ENCODE data around the gene CARTPT. TPM values are rescaled to one million over a fixed set of nuclear protein-coding genes. Genes with fewer than 3 reads are reported as not detected.

The CARTPT gene
- total RNA-seq, 1 experiment from 2014 or later: not detected

- Mint-ChIP-seq H3K27ac (ENCODE audit: low read depth, unreplicated experiment) (no peak overlapping the region), H3K4me1 (ENCODE audit: insufficient read depth, unreplicated experiment) (no peaks in the 10 kb centered on the region), H3K36me3 (ENCODE audit: insufficient read depth, unreplicated experiment) (no peaks in the 10 kb centered on the region), H3K4me3 (ENCODE audit: unreplicated experiment) (no peak overlapping the region), H3K9me3 (ENCODE audit: unreplicated experiment) (no peaks in the 10 kb centered on the region), H3K27me3 (ENCODE audit: insufficient read depth, unreplicated experiment) (peaks cover 52% of the 10 kb centered on the region)
- ChIA-PET CTCF (interaction anchor here (0.7 kb wide), 1 partner anchor 109 kb away, joined by 3 read pairs; no protein-coding TSS in a partner anchor), POLR2A (interaction anchor here (0.6 kb wide), 2 partner anchors 11 to 32 kb away, joined by 3 to 4 read pairs; no protein-coding TSS in a partner anchor)
- no peak for DNase-seq (ENCODE audit: unreplicated experiment)
- intact Hi-C loops (cut with micrococcal nuclease): no loop called here
- no peak for TF ChIP-seq CTCF (IDR thresholded peaks at IDR 0.05; ENCODE audit: unreplicated experiment)
- no TSS peak for BruUV-seq (replicated peaks)
Observed at GRCh38 chr5:71738662-71739361, 19.7 kb downstream of the CARTPT start.

- no peak overlapping the region for H3K4me3 Mint-ChIP-seq (ENCODE audit: unreplicated experiment)
Observed at GRCh38 chr5:71740015-71740753, 21.1 kb downstream of the CARTPT start.

GRCh38 chr5:71743155-71743554 lies 24.1 kb downstream of the CARTPT start:
- Mint-ChIP-seq H3K9me3 (ENCODE audit: unreplicated experiment) (no peaks in the 10 kb centered on the region), H3K27me3 (ENCODE audit: insufficient read depth, unreplicated experiment) (peaks cover 22% of the 10 kb centered on the region), H3K36me3 (ENCODE audit: insufficient read depth, unreplicated experiment) (peaks cover 6% of the 10 kb centered on the region), H3K4me3 (ENCODE audit: unreplicated experiment) (no peak overlapping the region), H3K27ac (ENCODE audit: low read depth, unreplicated experiment) (no peak overlapping the region), H3K4me1 (ENCODE audit: insufficient read depth, unreplicated experiment) (peaks cover 16% of the 10 kb centered on the region)
- POLR2A ChIA-PET: no interaction called here
- DNase-seq (ENCODE audit: unreplicated experiment): no peak
- BruUV-seq (replicated peaks): no TSS peak
- intact Hi-C loops (cut with micrococcal nuclease): no loop called here
- TF ChIP-seq CTCF (IDR thresholded peaks at IDR 0.05; ENCODE audit: unreplicated experiment): no peak
- CTCF ChIA-PET: interaction anchor here (0.6 to 0.7 kb wide), 2 partner anchors 15 to 50 kb away, joined by 3 to 6 read pairs; no protein-coding TSS in a partner anchor

More at GRCh38 chr5:71740015-71740753, 21.1 kb downstream of the CARTPT start:
- intact Hi-C loops (cut with micrococcal nuclease): no loop called here
- no peaks in the 10 kb centered on the region for H3K9me3 Mint-ChIP-seq (ENCODE audit: unreplicated experiment)
- no peak overlapping the region for H3K27ac Mint-ChIP-seq (ENCODE audit: low read depth, unreplicated experiment)
- CTCF ChIA-PET: no interaction called here
- H3K27me3 Mint-ChIP-seq (ENCODE audit: insufficient read depth, unreplicated experiment): peaks cover 38% of the 10 kb centered on the region
- POLR2A ChIA-PET: no interaction called here
- DNase-seq (ENCODE audit: unreplicated experiment): no peak
- H3K4me1 Mint-ChIP-seq (ENCODE audit: insufficient read depth, unreplicated experiment): peaks cover 5% of the 10 kb centered on the region
- no peaks in the 10 kb centered on the region for H3K36me3 Mint-ChIP-seq (ENCODE audit: insufficient read depth, unreplicated experiment)
- no peak for TF ChIP-seq CTCF (IDR thresholded peaks at IDR 0.05; ENCODE audit: unreplicated experiment)
- BruUV-seq (replicated peaks): no TSS peak

GRCh38 chr5:71744009-71744790 lies 25.1 kb downstream of the CARTPT start:
- no peak for DNase-seq (ENCODE audit: unreplicated experiment)
- H3K27me3 Mint-ChIP-seq (ENCODE audit: insufficient read depth, unreplicated experiment): peaks cover 22% of the 10 kb centered on the region
- no TSS peak for BruUV-seq (replicated peaks)
- H3K4me3 Mint-ChIP-seq (ENCODE audit: unreplicated experiment): no peak overlapping the region
- TF ChIP-seq CTCF (IDR thresholded peaks at IDR 0.05; ENCODE audit: unreplicated experiment): no peak
- H3K36me3 Mint-ChIP-seq (ENCODE audit: insufficient read depth, unreplicated experiment): peaks cover 6% of the 10 kb centered on the region
- H3K4me1 Mint-ChIP-seq (ENCODE audit: insufficient read depth, unreplicated experiment): peaks cover 16% of the 10 kb centered on the region
- ChIA-PET POLR2A (no interaction called here), CTCF (no interaction called here)
- intact Hi-C loops (cut with micrococcal nuclease): no loop called here
- H3K27ac Mint-ChIP-seq (ENCODE audit: low read depth, unreplicated experiment): no peak overlapping the region
- H3K9me3 Mint-ChIP-seq (ENCODE audit: unreplicated experiment): no peaks in the 10 kb centered on the region

Data from MCF 10A (cell line).